HL-60 (cell line): Measurements from ENCODE around the gene TMEM263.

Experiments used
- CTCF ChIP-seq: IDR thresholded peaks from one replicate; pipeline ENCODE4 v1.5.1; 2011; ENCODE audit warnings: low read length, control low read depth, inconsistent platforms; ENCODE audit not compliant: insufficient read depth
- POLR2AphosphoS5 ChIP-seq: IDR thresholded peaks from 2 replicates; pipeline ENCODE4 v1.6.1; 2012; ENCODE audit warnings: low read depth
- REST ChIP-seq: IDR thresholded peaks from 2 replicates; pipeline ENCODE4 v1.6.1; 2012; ENCODE audit warnings: low read depth; ENCODE audit not compliant: insufficient replicate concordance

DNA sequence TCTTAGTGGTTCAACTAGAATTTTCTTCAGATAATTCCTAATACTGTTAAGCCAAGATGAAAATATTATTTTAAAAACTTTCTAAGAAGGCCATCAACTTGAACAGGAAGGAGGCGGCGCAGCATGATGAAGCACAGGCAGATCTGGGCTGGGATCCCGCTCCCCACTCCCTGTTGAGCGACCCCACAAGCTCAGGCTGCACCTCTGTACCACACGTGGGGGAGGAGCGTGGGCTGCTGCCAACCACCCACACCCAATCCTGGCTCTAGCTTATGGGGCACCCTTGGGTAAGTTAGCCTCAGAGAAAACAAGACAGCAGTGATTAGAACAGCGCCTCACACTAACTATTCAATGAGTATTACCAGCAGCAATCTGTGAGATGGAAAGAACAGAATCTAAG, 25.2 kb downstream of the TMEM263 start:
- TF ChIP-seq CTCF (no peak), REST (no peak), POLR2AphosphoS5 (no peak)
